Measurements from ENCODE around the gene CSNK1E. TPM values are rescaled to one million over a fixed set of nuclear protein-coding genes. Genes with fewer than 3 reads are reported as not detected.

CSNK1E gene
- total RNA-seq, 1 experiment from 2014 or later, result 196 TPM

GRCh38 chr22:38246046-38246658 lies 71.1 kb downstream of the CSNK1E start:
- H3K4me1 ChIP-seq (ENCODE audit: insufficient read depth, low read length, poor library complexity, severe bottlenecking), result peaks cover 10% of the 10 kb centered on the region
- ChIA-PET CTCF (no interaction called here), POLR2A (ENCODE audit: low non-redundant PET) (no interaction called here)
- no peak for DNase-seq (ENCODE audit: low spot score)
- intact Hi-C loops (cut with micrococcal nuclease; ENCODE audit: unreplicated experiment), result no loop called here
- no peaks in the 10 kb centered on the region for H3K36me3 ChIP-seq (ENCODE audit: insufficient read depth, low read length, poor library complexity, severe bottlenecking)
- H3K27me3 ChIP-seq (replicated peaks; ENCODE audit: insufficient read depth, low read depth, low read length, poor library complexity), result no peaks in the 10 kb centered on the region
- no TSS peak for BruUV-seq (replicated peaks)
- no peak overlapping the region for H3K4me3 ChIP-seq (ENCODE audit: low read depth, low read length, poor library complexity, severe bottlenecking)
- H3K27ac ChIP-seq (ENCODE audit: low read depth, low read length, poor library complexity, severe bottlenecking), result no peak overlapping the region
- no peaks in the 10 kb centered on the region for H3K9me3 ChIP-seq (ENCODE audit: low read depth, low read length, poor library complexity, severe bottlenecking)
- TF ChIP-seq CTCF (conservative IDR thresholded peaks at IDR 0.05; ENCODE audit: low read depth, low read length) (no peak), EZH2 (IDR thresholded peaks at IDR 0.05; ENCODE audit: borderline replicate concordance, low read depth, low read length, poor library complexity, severe bottlenecking) (no peak)

- CTCF ChIA-PET, result no interaction called here
- Histone ChIP-seq H3K9me3 (ENCODE audit: low read depth, low read length, poor library complexity, severe bottlenecking) (no peaks in the 10 kb centered on the region), H3K4me1 (ENCODE audit: insufficient read depth, low read length, poor library complexity, severe bottlenecking) (peaks cover 10% of the 10 kb centered on the region), H3K4me3 (ENCODE audit: low read depth, low read length, poor library complexity, severe bottlenecking) (no peak overlapping the region), H3K36me3 (ENCODE audit: insufficient read depth, low read length, poor library complexity, severe bottlenecking) (no peaks in the 10 kb centered on the region), H3K27me3 (replicated peaks; ENCODE audit: insufficient read depth, low read depth, low read length, poor library complexity) (no peaks in the 10 kb centered on the region), H3K27ac (ENCODE audit: low read depth, low read length, poor library complexity, severe bottlenecking) (no peak overlapping the region)
- BruUV-seq (replicated peaks), result no TSS peak
- POLR2A ChIA-PET (ENCODE audit: low non-redundant PET), result no interaction called here
- TF ChIP-seq EZH2 (IDR thresholded peaks at IDR 0.05; ENCODE audit: borderline replicate concordance, low read depth, low read length, poor library complexity, severe bottlenecking) (no peak), CTCF (conservative IDR thresholded peaks at IDR 0.05; ENCODE audit: low read depth, low read length) (no peak)
- intact Hi-C loops (cut with micrococcal nuclease; ENCODE audit: unreplicated experiment), result no loop called here
- DNase-seq (ENCODE audit: low spot score), result no peak
Observed at GRCh38 chr22:38244106-38244505, 73.1 kb downstream of the CSNK1E start.

- H3K4me1 ChIP-seq (ENCODE audit: insufficient read depth, low read length, poor library complexity, severe bottlenecking), result peaks cover 10% of the 10 kb centered on the region
- no peaks in the 10 kb centered on the region for H3K27me3 ChIP-seq (replicated peaks; ENCODE audit: insufficient read depth, low read depth, low read length, poor library complexity)
- H3K27ac ChIP-seq (ENCODE audit: low read depth, low read length, poor library complexity, severe bottlenecking), result no peak overlapping the region
- no peaks in the 10 kb centered on the region for H3K9me3 ChIP-seq (ENCODE audit: low read depth, low read length, poor library complexity, severe bottlenecking)
- intact Hi-C loops (cut with micrococcal nuclease; ENCODE audit: unreplicated experiment), result no loop called here
- no TSS peak for BruUV-seq (replicated peaks)
- H3K36me3 ChIP-seq (ENCODE audit: insufficient read depth, low read length, poor library complexity, severe bottlenecking), result no peaks in the 10 kb centered on the region
- no peak overlapping the region for H3K4me3 ChIP-seq (ENCODE audit: low read depth, low read length, poor library complexity, severe bottlenecking)
- TF ChIP-seq EZH2 (IDR thresholded peaks at IDR 0.05; ENCODE audit: borderline replicate concordance, low read depth, low read length, poor library complexity, severe bottlenecking), result no peak
- no peak for TF ChIP-seq CTCF (conservative IDR thresholded peaks at IDR 0.05; ENCODE audit: low read depth, low read length)
- ChIA-PET POLR2A (ENCODE audit: low non-redundant PET) (no interaction called here), CTCF (no interaction called here)
- DNase-seq (ENCODE audit: low spot score), result no peak
Observed at GRCh38 chr22:38243007-38243765, 74.0 kb downstream of the CSNK1E start.
